ENCODE results near the gene RARRES1.
"Not testable (repeated sequence)": the region's sequence is repeated elsewhere in the genome, so short reads cannot be mapped to it uniquely, and the experiment has no call there.

Gene RARRES1

GRCh38 chr3:158731486-158731885 lies 771 bp downstream of the RARRES1 start:
- no peak for DNase-seq

GRCh38 chr3:158728851-158729250 lies 3.4 kb downstream of the RARRES1 start:
- no peak for DNase-seq

DNA sequence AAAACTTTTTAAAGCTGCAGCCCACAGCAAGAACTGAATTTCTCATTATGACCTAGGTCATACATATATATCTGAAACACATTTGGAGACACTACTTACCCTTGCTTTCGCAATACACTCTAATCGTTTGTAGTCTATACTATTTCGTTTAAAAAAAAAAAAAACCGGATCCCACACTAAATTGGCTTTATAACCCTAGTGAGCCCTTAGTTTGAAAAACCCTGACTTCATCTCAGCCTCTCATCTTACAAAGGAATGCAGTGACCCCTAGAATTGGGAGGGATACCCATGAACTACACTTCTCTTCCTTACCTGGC lies 4.2 kb downstream of the RARRES1 start:
- no peak for DNase-seq

DNA sequence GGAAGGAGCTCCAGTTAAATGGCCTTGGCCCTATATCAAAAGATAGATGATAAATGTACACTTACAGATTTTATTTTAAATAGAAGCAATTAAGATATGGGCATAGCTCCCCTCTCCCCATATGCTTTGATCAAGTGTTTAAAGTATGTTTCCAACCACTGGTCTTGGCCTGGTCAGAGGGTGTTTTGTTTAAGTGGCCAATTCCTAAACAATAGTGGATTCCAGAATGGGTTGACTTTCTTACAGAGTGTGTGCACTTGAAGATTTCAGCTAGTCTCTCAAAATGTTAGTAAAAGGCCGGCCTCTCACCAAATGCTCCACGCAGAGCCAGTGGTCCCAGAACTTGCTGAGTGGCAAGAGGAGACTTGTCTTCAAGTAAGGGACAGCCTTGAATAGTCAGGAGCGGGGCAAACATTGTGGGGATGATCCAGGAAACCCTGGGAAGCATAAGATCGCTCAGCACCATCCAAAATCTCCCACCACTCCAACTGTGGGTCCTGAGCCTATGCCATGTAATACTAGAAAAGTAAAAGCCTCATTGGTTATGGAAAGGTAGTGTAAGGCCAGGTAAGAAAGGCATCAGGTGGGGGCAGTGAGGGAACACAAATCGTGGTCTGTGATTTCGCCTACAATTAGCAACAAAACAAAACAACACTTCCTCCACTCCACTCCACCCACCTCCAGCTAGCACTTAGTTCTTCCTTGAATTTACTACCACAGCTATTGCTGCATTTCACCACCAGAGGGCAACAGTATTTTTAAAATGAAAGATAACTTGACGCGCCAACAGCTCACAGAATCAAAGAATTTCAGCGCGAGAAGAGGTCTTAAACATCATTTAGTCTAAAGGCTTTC lies 4.8 kb downstream of the RARRES1 start:
- DNase-seq: peak; percentile 17

GRCh38 chr3:158725348-158726011 lies 6.8 kb downstream of the RARRES1 start:
- no peak for DNase-seq

DNA sequence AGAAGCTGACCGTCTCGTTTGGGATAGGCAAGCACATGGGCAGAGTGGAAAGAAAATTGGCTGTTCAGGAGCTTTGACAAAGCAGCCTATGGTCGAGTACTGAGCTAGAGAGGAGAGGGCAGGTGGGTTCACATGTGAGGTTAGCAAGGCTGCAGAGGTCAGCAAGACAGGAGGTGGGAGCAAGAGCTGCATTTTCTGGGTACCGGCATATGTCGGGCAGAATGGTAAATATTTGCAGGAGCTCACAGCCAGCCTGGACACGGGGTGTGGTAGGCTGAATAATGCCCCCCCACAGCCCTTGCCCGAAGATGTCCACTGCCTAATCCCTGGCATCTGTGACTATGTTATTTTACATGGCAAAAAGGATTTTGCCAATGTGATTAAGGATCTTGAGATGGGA lies 8.3 kb downstream of the RARRES1 start:
- no peak for DNase-seq

DNA sequence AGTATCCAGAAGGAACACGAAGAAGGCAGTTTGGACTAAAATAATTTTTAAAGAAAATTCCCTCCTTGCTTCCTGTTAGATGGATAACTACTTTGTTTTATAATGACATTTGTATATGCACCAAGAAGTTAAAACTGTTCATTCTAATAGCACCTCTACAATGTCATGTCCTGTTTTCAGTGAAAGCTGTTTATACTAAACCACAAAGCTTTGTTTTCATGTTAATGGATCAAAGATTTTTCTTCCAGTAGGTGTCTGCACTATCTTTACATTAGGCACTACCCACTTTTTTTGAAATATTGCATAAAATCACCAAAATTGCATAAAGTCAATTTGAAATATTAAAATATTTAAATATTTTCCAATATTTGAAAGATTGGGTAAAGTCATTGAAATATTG lies 10.1 kb downstream of the RARRES1 start:
- DNase-seq: no peak

- DNase-seq: no peak
These were observed 13.6 kb downstream of the RARRES1 start for GRCh38 chr3:158718490-158719170.

DNA sequence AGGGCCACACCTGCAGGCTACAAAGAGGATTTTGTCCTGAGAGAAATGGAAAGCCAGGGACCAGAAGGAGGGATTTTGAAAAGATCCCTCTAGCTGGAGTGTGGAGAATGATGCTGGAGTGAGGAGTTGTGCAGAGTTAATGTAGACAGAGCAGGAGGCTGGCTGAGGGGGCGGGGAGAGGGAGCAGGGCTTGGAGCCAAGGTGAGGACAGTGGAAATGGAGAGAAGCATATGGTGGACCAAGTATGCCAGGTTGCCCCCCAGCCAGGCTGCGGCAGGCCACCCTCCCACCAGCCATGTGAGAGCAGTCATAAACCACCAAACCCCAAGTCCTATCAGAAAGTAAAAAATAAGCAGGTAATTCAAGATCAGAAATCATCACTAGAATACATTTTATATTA lies 14.7 kb downstream of the RARRES1 start:
- DNase-seq: no peak

DNA sequence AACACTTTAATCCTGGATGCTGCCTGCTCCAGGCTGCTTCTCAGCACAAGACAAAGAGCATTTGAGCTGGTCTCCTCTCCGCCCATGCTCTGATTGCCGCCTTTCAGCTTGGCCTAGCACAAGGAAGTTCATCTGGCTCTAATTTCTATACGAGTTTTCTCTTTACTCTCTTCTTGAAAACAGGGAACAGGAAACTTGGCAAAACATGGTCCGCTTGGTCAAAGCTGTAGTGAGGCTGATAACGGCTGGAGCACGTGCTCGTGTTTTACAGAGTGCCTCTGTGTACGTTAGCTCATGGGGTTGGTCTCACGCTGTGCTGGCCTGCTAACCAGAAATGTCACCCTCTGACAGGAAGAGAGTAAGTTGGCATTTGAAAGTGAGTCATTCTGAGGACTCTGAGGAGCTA lies 19.2 kb downstream of the RARRES1 start:
- DNase-seq: no peak

DNA sequence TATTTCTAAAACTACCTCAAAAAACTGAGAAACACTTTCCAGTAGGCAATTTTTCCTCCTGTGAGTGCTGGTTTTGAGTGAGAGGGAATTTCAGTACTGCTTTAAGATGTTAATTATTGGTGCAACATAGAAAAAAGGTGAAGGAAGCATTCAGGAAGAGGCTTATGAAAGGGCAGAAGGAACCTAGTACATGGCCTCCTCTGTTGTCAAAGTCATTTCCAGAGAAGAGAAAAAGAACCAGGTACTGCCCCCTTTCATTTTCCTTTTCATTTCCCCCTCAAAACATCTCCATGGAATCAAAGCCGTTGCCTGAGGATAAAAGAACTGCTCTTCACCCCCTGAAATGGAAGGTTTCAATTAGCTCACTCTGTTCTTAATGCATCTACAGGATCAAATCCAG lies 19.8 kb downstream of the RARRES1 start:
- DNase-seq: no peak

DNA sequence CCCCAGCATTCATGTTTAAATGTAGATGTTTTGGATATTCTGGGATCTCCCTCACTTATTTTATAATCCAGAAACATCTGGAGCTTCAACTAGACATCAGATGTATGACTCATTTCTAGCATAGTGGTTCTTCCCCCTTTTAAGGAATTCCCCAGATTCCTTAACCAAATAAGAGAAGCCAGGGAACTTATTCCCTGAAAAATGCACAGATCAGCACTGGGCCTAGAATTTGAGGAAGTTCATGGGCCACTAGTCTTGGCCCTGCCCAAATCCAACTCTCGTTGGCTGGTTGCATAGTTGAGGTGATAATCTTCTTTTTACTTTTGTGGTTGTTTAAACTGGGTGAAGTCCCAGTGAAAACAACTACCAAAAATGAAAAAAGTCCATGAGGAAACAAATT lies 20.4 kb downstream of the RARRES1 start:
- no peak for DNase-seq

GRCh38 chr3:158710601-158711000 lies 21.7 kb downstream of the RARRES1 start:
- no peak for DNase-seq

DNA sequence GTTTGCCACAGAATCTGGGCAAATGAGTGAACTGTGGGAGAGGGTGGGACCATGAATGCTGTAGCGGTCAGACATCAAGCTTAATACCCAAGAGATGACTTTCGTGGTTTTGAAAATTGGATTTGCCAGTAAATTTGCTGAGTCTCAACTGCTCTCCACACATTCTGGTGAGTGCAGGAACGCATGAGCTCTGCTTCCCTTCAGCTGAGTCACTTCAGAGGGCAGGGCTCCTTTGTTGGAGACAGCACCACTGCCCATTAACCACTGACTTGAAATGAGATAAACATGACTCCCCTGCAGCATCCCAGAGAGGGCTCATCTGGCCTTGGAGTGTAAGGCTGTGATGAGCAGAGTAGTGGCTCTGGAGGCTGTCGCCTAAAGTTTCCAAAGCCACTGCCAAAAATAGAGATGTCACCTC lies 22.6 kb downstream of the RARRES1 start:
- DNase-seq: no peak

DNA sequence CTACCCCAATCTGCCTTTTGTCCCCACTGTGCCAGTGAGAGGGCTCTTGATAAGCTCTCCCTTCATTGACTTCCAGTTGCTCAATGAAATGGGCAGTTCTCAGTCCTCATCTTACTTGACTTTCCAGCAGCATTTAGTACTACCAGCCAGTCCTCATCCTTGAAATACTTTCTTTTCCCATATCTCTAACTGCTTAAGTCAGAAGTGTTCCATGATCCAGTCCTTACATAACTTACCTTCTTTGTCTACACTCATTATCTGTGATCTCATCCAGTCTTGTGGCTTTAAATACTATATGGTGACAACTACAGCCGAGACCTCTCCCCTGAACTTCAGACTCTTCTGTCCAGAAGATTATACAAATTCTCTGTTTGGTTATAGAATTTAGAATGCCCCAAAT lies 28.7 kb downstream of the RARRES1 start:
- DNase-seq: no peak

DNA sequence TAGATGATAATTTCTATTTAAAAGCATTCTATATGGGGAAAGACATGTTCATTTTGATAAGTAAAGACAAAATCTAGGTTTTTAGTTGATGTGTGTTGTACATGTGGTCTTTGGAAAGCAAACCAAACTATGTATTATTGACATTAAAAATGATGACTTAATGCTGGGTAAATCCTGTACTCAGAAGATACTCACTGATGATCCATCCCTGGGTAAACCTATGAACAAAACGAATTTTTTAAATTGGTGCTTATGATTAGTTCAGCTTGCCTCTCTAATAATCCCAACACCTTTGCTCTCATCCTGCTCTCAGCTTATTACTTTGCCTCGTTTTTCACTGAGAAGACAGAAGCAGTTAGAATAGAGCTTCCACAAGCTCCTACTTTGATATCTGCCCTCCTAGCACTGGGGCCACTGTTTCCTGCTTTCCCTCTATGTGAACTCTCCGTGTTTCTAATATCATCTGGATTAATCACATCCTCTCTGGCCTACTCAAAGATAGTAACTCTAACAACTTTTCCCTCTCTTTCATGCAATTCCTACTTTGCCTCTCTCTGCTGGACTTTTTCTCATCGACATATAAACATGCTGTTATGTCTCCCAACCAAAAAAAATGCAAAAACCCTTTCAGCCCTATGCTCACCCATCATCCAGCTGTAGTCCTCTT lies 29.3 kb downstream of the RARRES1 start:
- DNase-seq: no peak

DNA sequence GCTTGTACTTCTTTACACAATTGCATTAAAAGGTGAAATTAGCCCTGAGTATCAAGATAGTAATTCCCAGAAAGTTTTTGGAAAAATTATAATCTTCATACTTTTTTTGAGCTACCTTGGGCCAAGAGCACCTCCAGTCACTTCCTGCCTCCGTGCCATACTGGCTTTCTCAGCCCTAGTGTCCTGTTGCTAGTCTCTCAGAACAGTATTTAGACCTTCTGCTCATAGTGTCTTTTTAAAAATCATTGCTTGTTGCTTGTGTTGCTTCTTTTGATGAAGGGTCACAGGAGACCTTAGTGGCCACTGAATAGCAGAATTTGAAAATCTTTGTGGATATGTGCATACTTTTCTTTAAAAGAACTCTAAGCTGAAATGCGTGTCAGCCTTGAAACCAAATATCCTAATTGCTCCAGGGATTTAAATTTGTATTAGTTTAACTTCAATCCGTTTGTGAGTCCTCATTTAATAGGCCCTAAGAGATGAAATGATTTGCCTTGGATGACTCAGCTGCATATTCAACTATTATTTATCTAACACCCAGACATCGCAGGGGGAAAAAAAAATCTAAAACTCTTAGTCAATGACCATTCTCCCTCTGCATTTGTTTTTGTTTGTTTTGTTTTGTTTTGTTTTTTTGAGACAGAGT lies 30.7 kb downstream of the RARRES1 start:
- no peak for DNase-seq

DNA sequence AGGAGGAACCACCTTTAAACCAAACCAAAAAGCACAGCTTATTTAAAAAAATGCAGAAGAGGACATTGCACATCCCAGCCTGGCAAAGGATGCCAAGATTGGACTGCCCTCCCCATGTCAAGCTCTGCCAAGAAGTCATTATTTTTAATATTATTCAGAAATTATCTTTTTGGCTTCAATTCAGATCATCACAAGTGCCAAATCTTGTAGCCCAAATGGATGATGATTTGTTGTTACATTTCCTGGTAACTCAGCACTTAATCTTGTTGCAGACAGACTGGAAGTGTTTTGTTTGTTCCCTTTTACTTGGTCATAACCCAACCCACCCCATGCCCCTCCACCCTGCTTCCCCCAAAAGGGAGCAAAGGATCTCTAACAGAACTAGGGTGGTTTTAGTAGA lies 31.7 kb downstream of the RARRES1 start:
- DNase-seq: no peak

DNA sequence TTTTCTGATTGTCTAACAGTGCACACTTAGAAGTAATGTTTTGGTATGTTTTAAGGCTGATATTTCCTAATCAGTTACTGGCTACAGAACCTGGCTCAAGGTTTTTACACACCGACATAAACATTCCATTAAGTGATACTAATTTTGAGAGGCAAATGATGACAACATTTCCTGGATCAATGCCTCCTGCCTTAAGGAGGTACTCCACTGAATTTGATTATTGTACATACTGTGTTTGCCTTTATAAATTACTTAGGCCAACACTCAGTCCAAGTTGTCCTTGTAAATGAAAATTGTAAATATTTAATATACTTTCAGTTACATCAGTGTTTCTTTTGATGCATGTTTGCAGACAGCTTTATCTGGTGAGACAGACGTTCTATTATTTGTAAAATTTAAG lies 35.6 kb downstream of the RARRES1 start:
- DNase-seq: no peak

GRCh38 chr3:158693866-158694456 lies 38.3 kb downstream of the RARRES1 start:
- not testable (repeated sequence) for DNase-seq

- DNase-seq: no peak
These were observed 47.1 kb downstream of the RARRES1 start for GRCh38 chr3:158685159-158685558.

DNA sequence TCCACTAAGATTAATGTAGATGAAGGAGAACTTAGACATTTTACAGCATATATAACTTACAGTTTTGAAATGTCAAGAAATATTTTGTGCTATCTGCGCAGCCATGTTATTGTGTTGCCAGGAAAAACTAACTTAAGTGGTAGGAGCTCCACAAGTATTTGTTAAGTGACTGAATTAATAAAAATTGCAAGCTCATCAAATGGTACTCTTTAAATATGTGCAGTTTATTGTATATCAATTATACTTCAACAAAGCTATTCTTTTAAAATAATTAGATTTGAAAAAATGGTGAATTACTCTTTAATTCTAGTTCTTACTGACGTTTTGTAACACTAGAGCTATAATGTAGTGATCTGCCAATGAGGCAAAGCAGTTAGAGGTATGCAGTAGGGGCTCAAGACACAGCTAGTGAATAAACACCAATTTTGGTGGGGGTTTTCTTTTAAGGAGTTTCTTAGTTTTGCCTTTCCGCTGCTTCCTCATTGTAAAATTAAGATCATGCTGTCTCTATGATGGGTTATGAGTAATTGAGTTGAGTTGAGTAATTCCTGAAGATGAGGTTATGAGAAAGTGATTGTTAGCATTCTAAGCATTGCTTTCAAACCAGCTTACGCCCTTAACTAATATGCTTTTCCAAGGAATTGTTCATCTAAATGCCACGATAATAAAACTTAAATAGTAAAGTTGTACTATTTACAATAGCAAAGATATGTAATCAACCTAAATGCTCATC lies 48.9 kb downstream of the RARRES1 start:
- DNase-seq: no peak
